Fibroblast of the aortic adventitia (primary cell): ENCODE measurements around the gene DCC. TPM values are rescaled to one million over a fixed set of nuclear protein-coding genes. Genes with fewer than 3 reads are reported as not detected.
"Not testable (repeated sequence)": the region's sequence is repeated elsewhere in the genome, so short reads cannot be mapped to it uniquely, and the experiment has no call there.

Experiments
- DNase-seq: peaks from one replicate; pipeline ENCODE4 v3.0.0-alpha.2; 2010; ENCODE audit warnings: low read depth
- H3K4me3 ChIP-seq: 2 replicates; pipeline ENCODE4 v1.5.1; 2011; ENCODE audit warnings: low read depth, mild to moderate bottlenecking, control low read depth, low read length, moderate library complexity
- total RNA-seq: library from RNA; depleted of rRNA; stranded (reverse); fragments of >200 nt; gene quantifications from 2 replicates; pipeline ENCODE4 v1.2.3, GENCODE V29; 2012; ENCODE audit warnings: low replicate concordance
- TF ChIP-seq, protein P1 (sequence below): IDR thresholded peaks from 2 replicates; pipeline ENCODE4 v1.5.1; 2011; ENCODE audit warnings: mild to moderate bottlenecking, low read length, control low read depth, inconsistent platforms; ENCODE audit not compliant: insufficient read depth

Gene DCC
- total RNA-seq, 1 donor, result 0.09 TPM

DNA sequence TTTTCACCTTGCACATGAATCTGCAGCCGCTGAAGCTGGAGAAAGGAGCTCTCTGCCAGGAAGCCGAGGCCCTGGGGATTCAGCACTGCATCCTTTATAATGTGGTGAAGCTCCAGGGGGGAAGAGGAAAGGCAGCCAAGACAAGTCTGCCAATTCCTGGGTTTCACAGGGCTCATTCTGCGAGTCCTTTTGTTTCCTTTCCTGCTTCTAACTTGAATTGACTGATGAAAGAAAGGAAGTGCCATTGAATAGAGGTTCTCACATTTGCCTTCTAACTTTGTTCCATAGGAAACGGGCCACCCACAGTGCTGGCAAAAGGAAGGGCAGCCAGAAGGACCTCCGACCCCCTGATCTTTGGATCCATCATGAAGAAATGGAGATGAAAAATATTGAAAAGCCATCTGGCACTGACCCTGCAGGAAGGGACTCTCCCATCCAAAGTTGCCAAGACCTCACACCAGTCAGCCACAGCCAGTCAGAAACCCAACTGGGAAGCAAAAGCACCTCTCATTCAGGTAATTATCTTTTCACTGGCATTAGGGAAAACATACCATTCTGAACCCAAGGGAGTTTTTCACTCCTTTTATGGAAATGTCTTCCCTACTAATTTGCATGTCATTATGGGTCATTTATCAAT lies 1119.1 kb downstream of the DCC start:
- no peak for DNase-seq
- TF ChIP-seq, protein P1, sequence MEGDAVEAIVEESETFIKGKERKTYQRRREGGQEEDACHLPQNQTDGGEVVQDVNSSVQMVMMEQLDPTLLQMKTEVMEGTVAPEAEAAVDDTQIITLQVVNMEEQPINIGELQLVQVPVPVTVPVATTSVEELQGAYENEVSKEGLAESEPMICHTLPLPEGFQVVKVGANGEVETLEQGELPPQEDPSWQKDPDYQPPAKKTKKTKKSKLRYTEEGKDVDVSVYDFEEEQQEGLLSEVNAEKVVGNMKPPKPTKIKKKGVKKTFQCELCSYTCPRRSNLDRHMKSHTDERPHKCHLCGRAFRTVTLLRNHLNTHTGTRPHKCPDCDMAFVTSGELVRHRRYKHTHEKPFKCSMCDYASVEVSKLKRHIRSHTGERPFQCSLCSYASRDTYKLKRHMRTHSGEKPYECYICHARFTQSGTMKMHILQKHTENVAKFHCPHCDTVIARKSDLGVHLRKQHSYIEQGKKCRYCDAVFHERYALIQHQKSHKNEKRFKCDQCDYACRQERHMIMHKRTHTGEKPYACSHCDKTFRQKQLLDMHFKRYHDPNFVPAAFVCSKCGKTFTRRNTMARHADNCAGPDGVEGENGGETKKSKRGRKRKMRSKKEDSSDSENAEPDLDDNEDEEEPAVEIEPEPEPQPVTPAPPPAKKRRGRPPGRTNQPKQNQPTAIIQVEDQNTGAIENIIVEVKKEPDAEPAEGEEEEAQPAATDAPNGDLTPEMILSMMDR, result no peak
- H3K4me3 ChIP-seq, result no peak overlapping the region

DNA sequence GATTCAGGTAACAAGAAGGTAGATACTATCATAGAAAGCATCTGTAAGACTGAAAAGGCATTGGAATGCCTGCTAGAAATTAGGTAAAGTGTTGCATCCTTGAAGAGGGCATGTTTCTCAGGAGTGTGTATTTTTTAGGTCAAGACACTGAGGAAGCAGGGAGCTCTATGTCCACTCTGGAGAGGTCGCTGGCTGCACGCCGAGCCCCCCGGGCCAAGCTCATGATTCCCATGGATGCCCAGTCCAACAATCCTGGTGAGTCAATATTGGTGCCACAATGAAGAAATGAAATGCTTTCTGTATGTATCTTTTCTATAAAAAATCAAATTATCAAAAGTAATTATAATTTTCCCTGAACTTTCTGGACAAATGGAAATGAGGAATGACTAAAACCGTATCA lies 1127.8 kb downstream of the DCC start:
- DNase-seq, result no peak

DNA sequence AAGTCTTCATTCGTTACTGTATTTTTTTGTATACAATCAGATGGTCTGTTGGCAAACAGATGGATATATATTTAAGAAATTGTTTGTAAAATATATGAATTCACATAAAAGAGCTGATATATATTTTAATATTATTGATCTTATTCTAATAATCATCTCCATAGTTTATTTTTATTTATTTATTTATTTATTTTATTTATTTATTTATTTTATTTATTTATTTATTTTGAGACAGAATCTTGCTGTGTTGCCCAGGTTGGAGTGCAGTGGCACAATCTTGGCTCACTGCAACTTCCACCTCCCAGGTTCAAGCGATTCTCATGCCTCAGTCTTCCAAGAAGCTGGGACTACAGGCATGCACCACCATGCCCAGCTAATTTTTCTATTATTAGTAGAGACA lies 1128.2 kb downstream of the DCC start:
- H3K4me3 ChIP-seq, DNase-seq: not testable (repeated sequence)

More for the DNA sequence above, 1127.8 kb downstream of the DCC start:
- H3K4me3 ChIP-seq, result no peak overlapping the region
- TF ChIP-seq, protein P1, result no peak

DNA sequence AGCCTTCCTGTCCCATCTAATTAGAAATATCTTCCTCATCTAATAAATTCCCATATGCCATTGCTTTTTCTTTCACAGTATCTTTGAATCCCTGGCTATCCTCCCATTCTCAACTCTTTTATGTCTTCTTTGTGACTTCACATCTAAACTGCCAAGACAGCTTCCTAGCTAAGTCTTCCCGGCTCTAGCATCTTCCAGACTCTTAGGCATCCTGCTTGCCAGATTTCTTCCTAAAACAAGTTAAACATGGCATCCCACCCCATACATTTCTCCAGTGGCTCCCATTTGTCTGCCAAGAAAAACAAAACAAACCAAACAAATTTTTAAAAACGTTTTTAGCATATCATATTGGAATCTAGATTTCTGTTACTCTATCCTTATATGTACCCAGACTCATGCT lies 1132.5 kb downstream of the DCC start:
- TF ChIP-seq, protein P1, result no peak
- no peak for DNase-seq
- H3K4me3 ChIP-seq, result no peak overlapping the region

DNA sequence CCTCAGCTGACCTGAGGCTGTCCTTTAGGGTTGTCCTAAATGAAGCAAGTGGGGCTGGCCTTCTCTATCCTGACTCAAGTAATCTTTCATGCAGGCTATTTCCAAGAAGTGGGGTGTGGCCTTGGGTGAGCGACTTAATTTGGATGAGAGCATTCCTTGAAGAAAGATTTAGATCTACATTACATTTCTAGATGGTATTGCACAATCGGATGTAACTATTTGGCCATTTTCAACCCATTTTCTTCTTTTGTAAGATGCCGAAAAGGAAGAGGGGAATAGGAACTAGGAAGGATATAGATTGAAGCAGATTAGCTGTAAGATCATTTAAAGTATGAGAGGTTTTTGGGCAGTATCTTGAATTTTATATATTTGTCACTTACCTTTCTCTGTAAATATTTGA lies 1138.2 kb downstream of the DCC start:
- H3K4me3 ChIP-seq, result no peak overlapping the region
- TF ChIP-seq, protein P1, result no peak
- no peak for DNase-seq

DNA sequence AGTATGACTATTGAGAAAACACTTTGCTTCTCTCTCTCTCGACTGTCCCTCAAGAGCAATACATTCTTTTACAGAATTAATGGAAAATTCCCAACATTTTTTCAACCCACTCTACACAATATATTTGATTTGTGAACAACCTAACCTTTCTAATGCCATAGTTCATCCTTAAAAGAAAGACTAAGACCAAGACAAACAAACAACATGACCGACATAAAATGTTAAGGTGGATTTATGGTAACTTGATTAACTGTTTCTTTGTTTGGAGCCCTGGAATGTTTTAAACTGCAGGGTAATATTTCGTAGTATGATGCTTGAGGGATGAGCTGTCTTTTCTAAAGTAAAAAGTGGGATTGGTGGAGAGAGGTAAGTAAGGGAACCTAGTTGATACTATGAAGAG lies 1146.3 kb downstream of the DCC start:
- no peak overlapping the region for H3K4me3 ChIP-seq
- no peak for DNase-seq
- TF ChIP-seq, protein P1, result no peak

DNA sequence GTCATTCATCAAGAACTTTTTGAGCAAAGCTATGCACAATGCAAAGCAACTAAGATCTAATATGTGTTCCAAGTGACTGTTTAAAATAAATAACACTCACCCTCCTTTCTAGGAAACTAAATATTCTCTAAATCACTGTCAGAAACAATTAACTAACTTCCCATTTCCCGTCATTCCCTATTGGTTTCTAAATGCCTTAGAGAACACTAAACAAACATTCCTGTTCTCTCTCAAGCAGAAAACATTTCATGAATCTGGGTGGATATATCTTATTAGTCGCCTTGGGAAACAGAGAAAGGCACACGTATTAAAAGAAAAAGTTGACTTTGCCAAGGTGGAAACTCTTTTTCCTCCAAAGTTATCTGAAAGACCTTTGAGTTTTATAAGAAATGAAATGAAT lies 1149.3 kb downstream of the DCC start:
- no peak for DNase-seq
- no peak overlapping the region for H3K4me3 ChIP-seq
- TF ChIP-seq, protein P1, result no peak
